Measurements from ENCODE around the gene PPP3CA.
"Not testable (repeated sequence)": the region's sequence is repeated elsewhere in the genome, so short reads cannot be mapped to it uniquely, and the experiment has no call there.

PPP3CA gene

DNA sequence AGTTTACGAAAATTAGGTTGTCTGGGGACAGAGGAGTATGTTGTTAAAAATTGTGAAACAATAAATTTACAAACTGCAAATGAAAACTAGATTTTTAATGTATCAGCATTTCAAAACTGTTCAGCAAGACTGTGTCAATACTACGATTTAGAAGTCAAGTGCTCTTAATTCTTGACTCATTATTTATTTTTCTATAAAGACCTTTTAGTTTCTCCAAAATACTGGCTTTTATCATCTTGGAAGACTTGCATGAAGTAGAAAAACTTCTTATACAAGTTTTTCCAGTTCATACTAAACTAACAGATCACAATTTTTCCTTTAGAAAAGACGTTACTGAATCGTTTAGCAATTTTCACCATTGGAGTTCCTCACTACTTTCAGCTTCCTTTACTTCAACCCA is 231.4 kb downstream of the PPP3CA start:
- in situ Hi-C loops (cut with MboI; ENCODE audit: low sequenced_read_pairs), result no loop called here

DNA sequence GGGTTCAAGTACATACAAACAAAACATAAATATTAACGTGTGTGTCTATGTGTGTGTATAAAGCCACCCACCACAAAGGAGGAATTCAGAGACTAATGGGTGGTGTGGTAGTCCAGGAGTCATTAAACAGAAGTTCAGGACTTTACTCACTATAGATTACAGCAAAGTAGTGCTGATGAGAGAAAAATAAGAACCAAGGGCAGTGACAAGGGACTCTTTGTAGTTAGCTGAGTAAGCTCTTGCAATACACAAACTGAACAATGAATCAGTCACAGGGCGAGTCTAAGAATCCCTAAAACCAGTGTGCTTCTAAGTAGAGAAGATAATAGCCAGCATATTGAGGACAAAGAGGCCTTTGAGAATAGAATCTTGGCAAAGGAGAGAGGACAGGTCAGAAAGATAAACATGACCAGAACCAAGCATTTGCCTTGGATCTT is 232.4 kb downstream of the PPP3CA start:
- in situ Hi-C loops (cut with MboI; ENCODE audit: low sequenced_read_pairs), result no loop called here

DNA sequence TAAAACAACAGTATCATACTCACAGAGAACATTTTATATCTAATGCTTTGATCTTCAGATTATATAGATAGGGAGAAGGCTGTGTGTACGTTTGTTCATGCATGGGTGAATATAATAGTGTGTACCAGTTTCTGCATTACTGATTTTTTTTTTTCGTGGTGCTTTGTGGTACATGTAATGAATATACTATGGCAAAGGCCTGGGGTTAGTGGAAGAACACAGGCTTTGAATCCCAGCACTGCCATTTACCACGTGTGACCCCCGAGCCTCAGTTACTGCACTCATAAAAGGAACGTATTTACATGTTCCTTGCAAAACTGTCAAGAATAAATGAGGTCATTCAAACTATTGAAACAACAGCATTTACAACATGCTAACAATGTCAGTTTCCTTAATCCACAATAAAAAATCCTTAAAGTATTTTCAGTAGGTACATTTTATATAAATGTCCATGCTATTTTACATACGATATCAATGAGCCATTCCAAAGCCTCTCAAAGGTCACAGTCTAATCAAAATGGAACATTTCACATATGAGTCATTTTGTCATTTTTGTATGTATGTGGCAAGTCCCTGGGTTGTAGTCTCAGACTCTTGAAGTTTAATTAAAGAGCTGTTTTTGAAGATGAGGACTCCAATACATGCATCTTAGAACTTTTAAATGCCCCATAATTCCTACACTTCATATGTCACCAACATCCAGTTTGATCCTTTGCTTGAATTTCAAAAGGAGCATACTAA is 242.8 kb downstream of the PPP3CA start:
- in situ Hi-C loops (cut with MboI; ENCODE audit: low sequenced_read_pairs), result no loop called here

DNA sequence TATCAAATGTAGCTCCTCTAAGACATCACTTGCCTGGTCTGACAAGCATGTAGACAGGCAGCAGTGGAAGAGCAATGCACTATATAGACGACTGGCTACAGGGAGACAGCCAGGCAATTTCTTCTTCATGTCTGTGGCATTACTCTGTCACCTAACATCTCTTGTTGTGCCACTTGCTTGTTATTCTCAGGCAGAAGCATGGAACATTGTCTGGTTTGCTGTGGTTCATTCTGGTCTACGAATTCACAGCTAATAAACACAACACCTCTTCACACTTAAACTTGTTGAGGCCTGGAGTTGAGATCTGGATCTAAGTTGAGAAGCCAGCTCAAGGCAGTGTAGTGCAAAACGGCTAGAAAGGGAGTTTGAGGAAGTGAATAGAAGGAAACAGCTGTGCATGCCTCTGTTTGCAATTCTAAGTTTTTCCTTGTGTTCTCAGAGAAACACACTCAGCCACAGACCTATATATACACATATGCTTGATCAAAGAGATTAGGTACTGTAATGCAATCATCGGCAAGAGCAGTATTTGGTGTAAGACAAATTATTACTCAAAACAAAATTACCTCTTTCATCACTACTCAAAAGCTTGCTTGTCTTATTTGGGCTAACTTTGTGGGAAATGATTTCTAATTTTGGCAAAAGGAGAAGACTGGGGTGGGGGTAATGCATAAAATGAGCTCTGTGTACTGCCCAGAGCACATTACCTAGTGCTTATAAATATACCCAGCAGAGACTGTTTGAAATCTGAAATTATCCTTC is 243.8 kb downstream of the PPP3CA start:
- in situ Hi-C loops (cut with MboI; ENCODE audit: low sequenced_read_pairs), result no loop called here

DNA sequence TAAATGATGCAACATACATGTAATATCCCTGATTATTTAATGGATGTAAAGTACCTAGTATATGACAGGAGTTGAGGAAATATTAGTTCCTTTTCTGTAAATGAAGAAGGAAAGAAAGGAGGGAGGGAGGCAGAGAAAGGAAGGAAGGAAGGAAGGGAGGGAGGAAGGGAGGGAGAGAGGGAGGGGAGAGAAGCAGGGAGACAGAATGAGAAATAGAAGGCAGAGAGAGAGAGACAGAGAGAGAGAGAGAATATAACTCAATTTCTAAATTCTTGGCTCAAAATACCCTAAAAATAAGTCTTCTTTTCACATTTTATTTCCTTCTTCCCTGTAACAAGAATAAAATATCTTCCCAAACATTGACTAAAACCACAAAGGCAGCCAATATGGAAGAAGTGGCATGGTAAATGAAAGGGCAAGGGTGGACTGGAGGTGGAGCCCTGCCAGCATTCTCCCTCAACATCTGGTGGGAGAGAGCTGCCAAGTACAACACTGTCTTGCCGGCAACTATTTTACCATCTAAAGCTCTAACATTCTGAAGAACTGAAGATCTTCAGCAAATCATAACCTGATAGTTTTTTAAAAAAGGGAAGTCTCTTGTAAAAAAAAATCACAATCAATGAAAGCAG is 245.1 kb downstream of the PPP3CA start:
- in situ Hi-C loops (cut with MboI; ENCODE audit: low sequenced_read_pairs), result no loop called here

DNA sequence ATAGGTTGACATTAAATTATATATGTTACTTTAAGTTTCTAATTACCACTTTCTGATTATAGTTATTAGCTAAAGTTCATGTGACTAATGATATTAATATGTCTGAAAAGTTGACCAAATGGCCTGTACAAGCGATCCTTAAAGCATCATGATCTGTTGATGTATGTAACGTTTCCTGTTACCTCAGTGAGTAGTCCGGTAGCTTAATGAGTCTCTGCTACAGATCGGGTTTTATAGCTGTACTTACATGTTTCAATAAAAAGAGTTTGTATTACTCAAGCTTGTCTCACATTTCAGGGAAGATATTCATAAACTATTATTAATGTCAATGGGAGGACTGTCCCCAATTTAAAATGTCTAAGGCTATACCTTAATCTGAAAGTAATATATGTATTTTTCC is 246.3 kb downstream of the PPP3CA start:
- in situ Hi-C loops (cut with MboI; ENCODE audit: low sequenced_read_pairs), result no loop called here

DNA sequence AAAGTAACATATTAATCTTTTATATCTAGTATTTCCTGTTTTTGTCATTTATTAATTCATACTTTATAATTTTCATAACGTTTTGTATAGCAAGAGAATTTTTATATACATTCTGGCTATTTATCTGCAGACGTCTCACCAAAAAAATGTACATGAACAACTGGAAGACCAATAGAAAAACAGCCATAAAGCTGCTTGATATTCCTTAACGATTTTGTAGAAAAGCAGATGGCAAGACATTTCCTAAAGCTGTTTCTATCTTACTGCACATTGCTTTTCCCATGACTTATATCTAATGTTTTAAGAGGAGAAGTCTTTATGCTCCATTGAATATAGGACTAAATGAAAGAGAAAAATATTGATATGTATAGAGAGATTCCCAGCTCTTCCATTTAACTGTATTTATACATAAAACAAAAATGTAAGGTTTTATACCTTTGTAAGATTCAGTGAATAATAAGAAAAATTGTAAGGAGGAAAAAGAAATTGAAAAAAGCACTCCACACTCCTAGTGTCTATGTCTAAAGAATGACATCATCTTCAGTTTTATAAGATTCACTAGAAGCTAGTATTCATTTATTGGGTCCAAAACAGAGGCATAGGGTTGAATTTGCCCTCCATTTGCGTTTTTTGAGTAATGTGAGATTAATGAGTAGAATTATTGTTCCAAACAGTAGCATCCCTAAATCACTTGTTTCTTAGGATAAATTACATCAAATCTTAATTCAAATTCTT is 248.5 kb downstream of the PPP3CA start:
- in situ Hi-C loops (cut with MboI; ENCODE audit: low sequenced_read_pairs), result no loop called here

DNA sequence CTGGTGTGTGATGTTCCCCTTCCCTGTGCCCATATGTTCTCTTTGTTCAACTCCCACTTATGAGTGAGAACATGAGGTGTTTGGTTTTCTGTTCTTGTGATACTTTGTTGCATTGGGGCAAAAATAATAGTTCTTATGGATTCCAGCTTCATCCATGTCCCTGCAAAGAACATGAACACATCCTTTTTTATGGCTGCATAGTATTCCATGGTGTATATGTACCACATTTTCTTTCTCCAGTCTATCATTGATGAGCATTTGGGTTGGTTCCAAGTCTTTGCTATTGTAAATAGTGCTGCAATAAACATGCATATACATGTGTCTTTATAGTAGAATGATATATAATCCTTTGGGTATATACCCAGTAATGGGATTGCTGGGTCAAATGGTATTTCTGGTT is 254.7 kb downstream of the PPP3CA start:
- in situ Hi-C loops (cut with MboI; ENCODE audit: low sequenced_read_pairs), result not testable (repeated sequence)

DNA sequence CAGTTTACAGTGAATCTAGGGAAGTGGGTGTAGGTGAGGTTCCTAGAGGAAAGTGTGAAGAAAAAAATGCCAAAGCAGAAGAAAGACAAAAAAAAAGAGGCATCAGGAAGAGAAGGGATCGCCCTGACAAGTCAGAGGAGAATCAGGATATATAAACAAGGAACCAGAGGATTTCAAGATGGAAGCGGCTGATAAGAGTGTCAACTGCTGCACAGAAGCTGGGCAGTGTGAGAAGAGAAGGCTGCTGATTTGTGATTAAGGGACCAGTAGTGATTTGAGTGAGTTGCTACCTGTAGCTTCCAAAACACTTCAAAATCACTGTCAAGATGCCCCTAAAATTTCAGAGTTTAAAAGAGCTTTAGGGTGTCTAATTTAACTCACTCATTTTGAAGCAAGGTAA is 258.2 kb downstream of the PPP3CA start:
- in situ Hi-C loops (cut with MboI; ENCODE audit: low sequenced_read_pairs), result no loop called here

DNA sequence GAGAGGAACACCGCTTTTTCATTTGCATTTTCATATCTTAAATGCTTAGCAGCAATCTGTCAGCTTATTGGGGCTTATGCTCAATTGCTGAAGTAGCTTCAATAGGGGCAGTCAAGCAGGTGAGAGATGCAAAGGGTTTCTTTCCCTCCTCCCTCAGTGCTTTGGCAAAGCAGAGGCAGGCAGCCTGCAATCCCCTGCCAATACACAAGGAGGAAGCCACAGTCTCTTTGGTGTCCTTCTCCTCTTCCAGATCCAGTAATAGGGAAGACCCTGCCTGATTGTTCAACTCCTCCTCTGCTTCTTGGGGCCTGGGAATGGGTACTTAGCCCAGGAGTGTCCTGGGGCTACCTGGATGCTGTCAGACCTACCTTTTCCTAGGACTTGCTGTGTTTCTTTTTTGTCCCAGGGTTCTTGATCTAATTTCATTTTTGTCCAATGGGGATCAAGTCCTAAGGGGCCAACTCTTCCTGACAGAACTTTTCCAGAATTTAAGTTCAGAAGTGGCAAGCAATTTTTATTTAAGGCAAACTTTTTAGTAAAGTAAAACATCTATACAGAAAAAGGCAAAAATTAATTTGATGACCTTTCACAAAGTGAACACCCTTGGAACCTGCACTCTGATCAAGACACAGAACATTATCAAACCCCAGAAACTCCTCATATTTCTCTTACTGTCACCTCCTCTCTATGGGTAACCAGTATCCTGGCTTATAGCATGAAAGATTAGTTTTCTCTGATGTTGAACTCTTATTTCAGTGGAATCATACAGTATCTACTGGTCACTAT is 260.3 kb downstream of the PPP3CA start:
- in situ Hi-C loops (cut with MboI; ENCODE audit: low sequenced_read_pairs), result no loop called here

DNA sequence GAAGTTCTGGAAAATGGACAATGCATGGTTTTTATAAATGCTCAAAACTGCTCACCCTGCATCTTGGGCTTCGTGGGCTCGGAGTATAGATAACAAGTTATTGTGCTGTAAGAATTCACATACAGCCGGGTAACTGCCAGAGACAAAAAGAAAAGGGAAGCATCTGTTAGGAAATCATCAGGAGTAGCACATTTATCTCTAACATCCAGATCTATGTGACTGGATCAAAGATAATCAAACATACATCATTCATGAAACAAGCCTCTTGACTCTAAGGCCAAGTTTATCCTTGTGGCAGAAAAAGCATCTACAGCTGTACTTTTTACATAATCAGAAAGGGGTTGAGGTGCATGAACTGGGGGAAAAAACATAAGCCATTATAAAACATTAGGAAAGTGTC is 264.2 kb downstream of the PPP3CA start:
- in situ Hi-C loops (cut with MboI; ENCODE audit: low sequenced_read_pairs), result no loop called here

DNA sequence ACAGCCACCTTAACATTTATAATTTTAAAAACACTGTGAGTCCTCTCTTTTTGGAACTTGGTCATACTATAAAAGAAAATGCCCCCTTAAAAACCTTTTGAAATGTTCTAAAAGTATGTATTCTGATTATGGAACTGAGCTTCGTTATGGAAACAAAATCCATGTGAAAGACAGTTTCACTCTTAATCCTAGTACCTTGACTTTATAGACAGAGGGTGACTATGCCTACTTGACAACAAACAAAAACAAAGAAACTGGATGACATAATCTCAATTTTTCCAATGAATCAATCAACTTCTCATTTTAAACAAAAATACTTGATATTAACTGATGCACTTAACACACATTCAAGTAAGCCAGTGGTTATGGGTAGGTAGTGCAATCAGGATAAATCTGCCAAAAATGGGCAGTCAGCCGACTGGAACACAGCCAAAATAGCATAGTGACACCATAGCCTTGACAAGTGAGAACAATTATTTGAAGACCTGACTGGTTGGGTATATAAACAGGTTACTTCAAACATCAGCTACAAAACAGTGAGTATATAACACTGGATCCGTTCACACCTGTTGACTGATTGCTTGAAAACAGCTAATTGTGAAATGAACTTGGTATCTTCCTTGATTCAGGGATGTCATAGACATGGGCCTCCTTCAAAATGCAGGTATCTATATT is 265.5 kb downstream of the PPP3CA start:
- in situ Hi-C loops (cut with MboI; ENCODE audit: low sequenced_read_pairs), result no loop called here

DNA sequence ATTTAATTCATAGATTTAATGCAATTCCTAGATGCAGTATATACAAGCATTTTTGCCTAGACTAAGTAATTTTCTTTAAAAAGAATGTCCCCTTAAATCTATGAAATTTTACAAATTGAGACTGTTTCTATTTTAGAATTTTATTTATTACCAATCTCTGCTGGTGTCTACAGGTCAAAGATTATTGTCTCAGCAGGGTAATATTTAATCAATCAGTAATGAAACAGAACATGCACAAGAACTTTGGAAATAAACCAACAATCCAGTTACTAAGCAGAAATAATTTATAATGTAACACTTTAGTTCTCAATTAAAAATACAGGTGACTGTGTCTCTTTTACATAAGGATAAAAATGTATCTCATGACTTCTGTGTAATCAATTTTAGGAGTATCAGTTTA is 266.2 kb downstream of the PPP3CA start:
- in situ Hi-C loops (cut with MboI; ENCODE audit: low sequenced_read_pairs), result no loop called here

DNA sequence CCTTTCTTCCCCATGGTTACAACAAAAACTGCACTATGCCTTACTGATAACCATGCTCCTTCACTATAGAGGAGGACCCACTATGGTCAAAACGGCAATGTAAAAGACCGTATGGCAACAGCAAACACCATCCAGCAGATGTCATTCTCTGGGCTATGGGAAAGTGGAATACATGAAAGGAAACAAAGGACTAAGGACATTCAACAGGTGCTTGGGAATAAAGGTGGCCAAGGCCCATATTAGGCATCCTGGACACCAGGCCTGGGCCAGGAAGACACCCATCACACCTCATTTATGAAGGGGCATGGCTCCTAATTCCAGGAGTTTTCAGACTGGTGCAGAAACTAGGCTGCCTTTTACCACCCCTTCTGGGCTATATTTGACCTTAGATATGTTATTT is 268.4 kb downstream of the PPP3CA start:
- in situ Hi-C loops (cut with MboI; ENCODE audit: low sequenced_read_pairs), result no loop called here

DNA sequence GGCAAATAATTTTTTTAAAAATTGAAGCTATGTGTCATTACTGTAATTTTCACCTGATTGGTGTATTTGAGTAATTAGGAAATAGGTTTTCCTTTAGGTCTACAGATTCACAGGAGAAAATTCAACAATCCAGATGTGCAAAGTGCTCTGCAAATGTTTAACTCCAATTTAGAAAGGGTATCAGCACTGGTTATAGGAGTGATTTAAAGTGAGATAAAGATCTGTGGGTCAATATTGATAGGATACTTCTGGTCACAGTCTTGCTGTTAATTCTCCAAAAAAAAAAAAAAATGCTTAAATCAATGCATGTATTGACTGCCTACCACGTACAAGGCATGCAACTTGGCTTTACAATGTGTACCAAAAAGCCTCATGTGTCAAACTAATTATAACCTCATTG is 271.3 kb downstream of the PPP3CA start:
- in situ Hi-C loops (cut with MboI; ENCODE audit: low sequenced_read_pairs), result no loop called here

DNA sequence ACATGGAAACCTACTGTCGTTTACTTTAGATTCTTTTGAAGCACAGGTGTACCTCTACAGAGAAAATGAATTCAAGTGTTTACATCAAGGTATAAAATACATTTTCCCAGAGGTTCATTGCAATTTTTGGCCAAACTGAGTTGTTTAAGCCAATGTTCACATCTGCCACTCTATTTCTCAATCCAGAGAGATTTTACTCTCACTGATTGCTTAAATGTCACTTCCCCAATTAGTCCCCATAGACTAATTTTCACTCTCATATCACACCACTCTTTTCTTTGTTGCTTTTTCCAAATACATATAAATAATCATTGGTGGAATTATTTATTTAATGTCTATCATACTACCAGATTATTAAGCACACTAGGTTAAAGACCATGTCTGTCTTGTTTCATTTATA is 271.8 kb downstream of the PPP3CA start:
- in situ Hi-C loops (cut with MboI; ENCODE audit: low sequenced_read_pairs), result no loop called here

DNA sequence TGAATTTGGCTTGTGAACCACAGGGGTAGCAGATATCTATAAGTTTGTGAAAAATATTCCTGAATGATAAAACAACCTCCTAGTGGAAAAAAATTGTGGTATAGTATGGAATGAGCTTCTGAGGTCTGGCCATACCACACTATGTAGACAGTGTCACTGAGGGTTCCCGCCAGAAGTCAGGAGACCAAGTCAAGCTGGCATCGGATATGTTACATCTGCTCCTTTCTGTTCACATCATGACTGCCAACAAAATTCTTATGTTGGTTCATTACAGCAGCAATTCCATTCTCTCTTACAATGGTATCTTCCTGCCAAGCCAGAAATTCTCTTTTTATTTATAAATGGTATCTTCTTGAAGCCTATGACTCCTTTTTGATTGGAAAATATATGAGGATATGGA is 273.0 kb downstream of the PPP3CA start:
- in situ Hi-C loops (cut with MboI; ENCODE audit: low sequenced_read_pairs), result no loop called here

DNA sequence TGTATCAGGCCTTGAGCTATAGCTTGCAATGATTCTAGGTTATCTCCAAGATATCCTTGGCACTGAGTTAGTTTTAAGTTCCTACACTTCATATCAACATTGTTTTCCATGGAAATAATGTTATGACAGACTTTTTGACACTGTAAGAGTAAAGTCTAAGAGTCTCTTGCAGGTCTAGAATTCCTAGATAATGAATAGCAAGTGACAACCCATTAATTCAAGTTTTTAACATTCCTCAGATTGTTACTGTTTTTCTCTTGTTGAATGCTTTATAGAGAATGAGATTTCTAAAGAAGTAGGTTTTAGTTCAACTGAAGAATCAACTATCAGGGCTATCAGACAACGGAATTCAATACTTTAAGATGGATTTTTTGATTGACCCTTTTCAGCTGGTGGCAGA is 276.1 kb downstream of the PPP3CA start:
- in situ Hi-C loops (cut with MboI; ENCODE audit: low sequenced_read_pairs), result no loop called here

DNA sequence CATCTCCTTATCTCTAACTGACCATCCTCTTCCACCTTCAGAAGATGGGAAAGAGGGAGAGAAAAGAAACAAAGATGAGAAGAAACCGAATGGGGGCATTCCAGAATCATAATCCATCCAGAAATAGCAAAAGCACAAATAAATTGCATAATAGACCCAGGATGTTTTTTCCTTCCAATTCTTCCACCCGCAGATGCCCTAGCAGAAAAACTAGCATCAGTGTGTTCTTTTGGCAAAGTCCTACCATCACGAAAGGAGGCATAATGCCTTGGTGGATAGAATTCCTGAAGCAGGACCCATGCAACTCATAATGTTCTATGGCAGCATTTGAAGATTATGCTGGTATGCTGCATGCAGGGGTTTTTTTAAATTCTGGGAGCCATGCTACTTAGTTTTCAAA is 279.2 kb downstream of the PPP3CA start:
- in situ Hi-C loops (cut with MboI; ENCODE audit: low sequenced_read_pairs), result no loop called here

DNA sequence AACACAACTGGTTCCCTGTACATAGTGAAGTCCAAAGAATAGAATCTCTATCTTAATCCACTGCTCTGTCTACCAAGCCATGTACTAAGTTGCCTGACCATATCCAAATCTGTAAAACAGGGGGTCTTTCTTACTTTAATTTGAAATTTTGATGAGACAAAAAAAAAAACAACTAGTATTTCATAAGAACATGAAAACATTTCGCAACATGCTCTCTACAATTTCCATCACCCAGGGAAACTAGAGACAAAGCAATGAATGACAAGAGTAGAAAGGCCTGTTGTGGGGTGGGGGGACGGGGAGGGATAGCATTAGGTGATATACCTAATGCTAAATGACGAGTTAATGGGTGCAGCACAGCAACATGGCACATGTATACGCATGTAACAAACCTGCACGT is 279.9 kb downstream of the PPP3CA start:
- in situ Hi-C loops (cut with MboI; ENCODE audit: low sequenced_read_pairs), result no loop called here
